Testis (tissue), 3 donors: ENCODE results near the gene NLRC5. TPM values are rescaled to one million over a fixed set of nuclear protein-coding genes. Genes with fewer than 3 reads are reported as not detected.

Source experiments
- DNase-seq: peaks from one replicate; pipeline ENCODE4 v3.0.0-alpha.2; 2019
- H3K27ac ChIP-seq, 2 donors: fragments of 200-600 bp; sonication (generic); one replicate each; pipeline ENCODE4 v1.5.1; 2019
- H3K27me3 ChIP-seq: fragments of 200-600 bp; sonication (generic); one replicate; pipeline ENCODE4 v1.5.1; 2019
- H3K36me3 ChIP-seq: fragments of 200-600 bp; sonication (generic); one replicate; pipeline ENCODE4 v1.5.1; 2017; ENCODE audit warnings: low read depth; ENCODE audit errors: missing control alignments
- H3K4me1 ChIP-seq: fragments of 200-600 bp; sonication (generic); one replicate; pipeline ENCODE4 v1.5.1; 2019
- H3K4me3 ChIP-seq, 2 donors: fragments of 200-600 bp; sonication (generic); one replicate each; pipeline ENCODE4 v1.5.1; 2017 to 2019
- H3K9me3 ChIP-seq: fragments of 200-600 bp; sonication (generic); one replicate; pipeline ENCODE4 v1.5.1; 2017
- CTCF ChIP-seq, 3 experiments: fragments of 450-650 bp in 2 of 3; fragments of 200-600 bp in 1 of 3; sonication (generic) in 1 of 3; IDR thresholded peaks; one replicate each; pipeline ENCODE4 v1.5.1; 2016 to 2019; ENCODE audit warnings: antibody characterized with exemption in 3 of 3, mild to moderate bottlenecking in 2 of 3, moderate library complexity in 1 of 3
- POLR2A ChIP-seq: fragments of 450-650 bp; IDR thresholded peaks from one replicate; pipeline ENCODE4 v1.6.1; 2017; ENCODE audit warnings: antibody characterized with exemption, mild to moderate bottlenecking, moderate library complexity
- WGBS, 2 donors: methylation state at CpG; one replicate each; pipeline ENCODE4 v1.1.5; 2018; 5-methylcytosine and 5-hydroxymethylcytosine counted together
- intact Hi-C: fragments of 100-400 bp; cut with DNase I; formaldehyde crosslinking; loops from one replicate; pipeline ENCODE4 v1.15.1; 2023; ENCODE audit warnings: low total_unique reads
- polyA plus RNA-seq: library from polyadenylated mRNA; stranded (reverse); fragments of 350-450 nt; fragmentation: Illumina TruSeq; extraction: RNeasy Lipid Tissue Mini Kit (QIAGEN cat#74804); gene quantifications from one replicate; pipeline ENCODE4 v1.2.3, GENCODE V29; 2014; ENCODE audit warnings: low read depth, low replicate concordance; ENCODE audit not compliant: insufficient read depth
- total RNA-seq, 2 donors: library from RNA; depleted of rRNA; stranded (reverse); fragments of >200 nt; gene quantifications; one replicate each; pipeline ENCODE4 v1.2.3, GENCODE V29; 2016

NLRC5 gene
- total and polyA plus RNA-seq, 3 donors from 2014 or later, result 10.3 to 14.9 (median 12.0) TPM

DNA sequence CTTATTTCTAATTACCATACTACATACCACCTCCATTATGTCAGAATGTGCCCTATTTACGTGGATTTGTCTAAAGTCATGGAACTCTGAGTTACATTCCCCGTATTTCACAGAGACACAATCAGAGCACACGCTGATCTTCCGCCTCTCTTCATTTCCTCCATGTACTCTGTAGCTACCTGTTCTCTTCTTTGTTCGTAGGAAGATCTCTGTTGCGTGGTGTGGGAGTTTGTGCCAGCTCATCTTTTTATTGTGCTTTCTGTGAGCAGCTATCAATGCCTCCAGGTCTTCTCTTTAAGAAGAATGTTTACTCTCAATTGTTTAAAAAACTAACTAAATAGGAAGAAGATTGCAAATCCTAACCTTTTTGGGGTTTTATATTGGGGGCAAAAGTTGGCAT is 26.9 kb downstream of the NLRC5 start:
- 84 to 86% methylated on average over 6 of the region's 6 CpGs for WGBS, 2 donors
- H3K27ac ChIP-seq, result no peak overlapping the region
- no peaks in the 10 kb centered on the region for H3K4me1 ChIP-seq
- TF ChIP-seq CTCF (IDR thresholded peaks at IDR 0.05) (no peak), POLR2A (no peak)
- H3K27me3 ChIP-seq, result no peaks in the 10 kb centered on the region
- H3K4me3 ChIP-seq, result no peak overlapping the region
- no peak for DNase-seq
- no peaks in the 10 kb centered on the region for H3K9me3 ChIP-seq
- H3K36me3 ChIP-seq, result no peaks in the 10 kb centered on the region
- intact Hi-C loops, result no loop called here

DNA sequence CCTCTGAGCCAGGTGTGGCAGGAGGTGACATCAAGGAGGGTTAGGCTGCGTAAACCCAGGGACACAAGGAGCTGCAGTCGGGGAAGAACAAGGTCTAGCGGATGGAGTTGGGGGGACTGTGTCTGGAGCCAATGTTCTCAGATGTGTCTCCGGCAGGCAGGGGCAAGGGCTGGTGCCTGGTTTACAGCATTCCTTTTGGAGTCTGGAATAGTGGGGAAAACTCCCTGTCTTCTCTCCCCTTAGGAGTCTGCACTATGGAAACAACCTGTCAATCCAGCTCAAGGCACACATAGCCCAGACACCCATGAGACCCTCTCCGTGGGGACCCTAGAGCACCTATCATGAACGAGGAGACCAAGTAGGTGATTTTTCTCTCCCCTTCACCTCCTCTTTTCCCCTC is 27.5 kb downstream of the NLRC5 start:
- TF ChIP-seq CTCF (IDR thresholded peaks at IDR 0.05), result no peak
- no peak for TF ChIP-seq POLR2A
- no peaks in the 10 kb centered on the region for H3K9me3 ChIP-seq
- no peaks in the 10 kb centered on the region for H3K4me1 ChIP-seq
- no peak for DNase-seq
- no peaks in the 10 kb centered on the region for H3K36me3 ChIP-seq
- intact Hi-C loops, result no loop called here
- H3K27ac ChIP-seq, result no peak overlapping the region
- H3K27me3 ChIP-seq, result no peaks in the 10 kb centered on the region
- H3K4me3 ChIP-seq, result no peak overlapping the region
- 82 to 83% methylated on average over 6 of the region's 6 CpGs for WGBS, 2 donors

DNA sequence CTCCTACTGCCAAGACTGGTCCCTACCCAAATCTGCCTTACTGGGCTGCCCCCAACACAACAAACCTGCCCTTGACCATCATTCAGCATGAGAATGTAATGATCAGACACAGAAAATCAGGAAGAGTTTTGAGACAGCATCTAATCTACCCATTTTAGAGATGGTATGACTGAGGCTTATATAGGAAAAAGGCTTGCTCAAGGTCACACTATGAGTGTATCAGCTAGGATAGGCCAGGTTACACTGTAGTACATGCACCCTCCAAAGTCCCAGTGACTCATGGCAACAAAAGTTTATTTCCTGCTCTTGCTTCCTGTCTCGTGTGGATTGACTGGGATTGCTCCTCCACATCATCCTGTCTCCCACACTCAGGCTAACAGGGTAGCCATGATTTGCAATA is 27.9 kb downstream of the NLRC5 start:
- Histone ChIP-seq H3K9me3 (no peaks in the 10 kb centered on the region), H3K4me1 (no peaks in the 10 kb centered on the region), H3K27ac (no peak overlapping the region), H3K27me3 (no peaks in the 10 kb centered on the region), H3K36me3 (no peaks in the 10 kb centered on the region), H3K4me3 (no peak overlapping the region)
- TF ChIP-seq POLR2A (no peak), CTCF (IDR thresholded peaks at IDR 0.05) (no peak)
- DNase-seq, result no peak
- WGBS, 2 donors, result 71 to 78% methylated on average over 1 of the region's 1 CpG
- intact Hi-C loops, result no loop called here

- Histone ChIP-seq H3K36me3 (no peaks in the 10 kb centered on the region), H3K27me3 (no peaks in the 10 kb centered on the region), H3K4me1 (no peaks in the 10 kb centered on the region), H3K9me3 (no peaks in the 10 kb centered on the region), H3K27ac (no peak overlapping the region), H3K4me3 (no peak overlapping the region)
- TF ChIP-seq POLR2A (no peak), CTCF (IDR thresholded peaks at IDR 0.05) (no peak)
- 70 to 93% methylated on average over 2 of the region's 2 CpGs for WGBS, 2 donors
- intact Hi-C loops, result no loop called here
- no peak for DNase-seq
These were observed 30.4 kb downstream of the NLRC5 start for GRCh38 chr16:57019746-57020145.

GRCh38 chr16:57020651-57021050 is 31.3 kb downstream of the NLRC5 start:
- intact Hi-C loops, result no loop called here
- DNase-seq, result no peak
- Histone ChIP-seq H3K4me3 (no peak overlapping the region), H3K9me3 (no peaks in the 10 kb centered on the region), H3K27me3 (no peaks in the 10 kb centered on the region), H3K27ac (no peak overlapping the region), H3K4me1 (no peaks in the 10 kb centered on the region), H3K36me3 (no peaks in the 10 kb centered on the region)
- 93 to 94% methylated on average over 7 to 8 of the region's 8 CpGs for WGBS, 2 donors
- TF ChIP-seq CTCF (IDR thresholded peaks at IDR 0.05) (no peak), POLR2A (no peak)
